Measurements from ENCODE around the gene GDF10.

Gene GDF10, protein sequence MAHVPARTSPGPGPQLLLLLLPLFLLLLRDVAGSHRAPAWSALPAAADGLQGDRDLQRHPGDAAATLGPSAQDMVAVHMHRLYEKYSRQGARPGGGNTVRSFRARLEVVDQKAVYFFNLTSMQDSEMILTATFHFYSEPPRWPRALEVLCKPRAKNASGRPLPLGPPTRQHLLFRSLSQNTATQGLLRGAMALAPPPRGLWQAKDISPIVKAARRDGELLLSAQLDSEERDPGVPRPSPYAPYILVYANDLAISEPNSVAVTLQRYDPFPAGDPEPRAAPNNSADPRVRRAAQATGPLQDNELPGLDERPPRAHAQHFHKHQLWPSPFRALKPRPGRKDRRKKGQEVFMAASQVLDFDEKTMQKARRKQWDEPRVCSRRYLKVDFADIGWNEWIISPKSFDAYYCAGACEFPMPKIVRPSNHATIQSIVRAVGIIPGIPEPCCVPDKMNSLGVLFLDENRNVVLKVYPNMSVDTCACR

DNA sequence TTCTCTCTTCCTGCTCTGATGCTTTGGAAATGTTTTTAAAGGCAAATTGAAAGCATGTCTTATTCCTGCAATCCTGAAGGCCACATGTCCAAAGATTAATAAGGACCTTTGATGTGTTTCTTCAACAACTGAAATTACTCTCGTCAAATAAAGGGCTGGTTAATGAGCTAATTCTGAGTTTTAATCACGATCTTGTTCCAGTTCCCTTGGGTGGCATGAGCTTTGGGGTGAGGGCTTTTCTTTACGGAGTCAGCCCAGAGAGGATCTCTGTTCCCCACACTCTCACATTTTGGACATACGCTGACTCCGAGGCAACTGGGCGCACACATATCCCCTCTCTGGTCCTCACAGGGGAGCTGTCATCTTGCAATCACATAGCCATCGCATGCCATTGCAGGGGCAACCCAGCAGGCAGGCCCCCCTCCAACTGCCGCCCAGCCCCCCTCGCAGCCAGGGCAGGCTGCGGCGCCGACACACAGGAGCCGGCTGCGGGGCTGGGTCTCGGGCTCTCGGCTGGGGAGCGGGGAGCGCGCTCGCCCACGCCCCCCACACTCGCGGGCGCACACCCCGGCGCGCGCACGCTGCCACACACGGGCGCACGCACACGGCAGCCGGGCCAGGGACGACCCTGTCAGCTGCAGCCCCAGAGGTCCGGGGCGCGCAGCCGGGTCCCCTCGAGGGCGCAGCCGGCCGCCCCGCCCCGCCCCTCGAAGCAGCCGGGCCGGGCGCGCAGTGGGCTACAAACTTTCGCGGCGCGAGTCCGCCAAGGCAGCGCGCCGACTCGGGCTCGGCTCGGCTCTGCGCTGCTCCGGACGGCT is at the start of gene GDF10:
Gene GDF10 (plus strand): TSS at position 587 of the 818 bp plus-strand sequence. CDS start 455 bp downstream, outside the sequence.
- peak; percentile 43 for DNase-seq

- no peak for DNase-seq
These were observed 47.8 kb upstream of the GDF10 start for GRCh38 chr10:47252093-47252780.

GRCh38 chr10:47253030-47253637 is 46.9 kb upstream of the GDF10 start:
- DNase-seq, result no peak

DNA sequence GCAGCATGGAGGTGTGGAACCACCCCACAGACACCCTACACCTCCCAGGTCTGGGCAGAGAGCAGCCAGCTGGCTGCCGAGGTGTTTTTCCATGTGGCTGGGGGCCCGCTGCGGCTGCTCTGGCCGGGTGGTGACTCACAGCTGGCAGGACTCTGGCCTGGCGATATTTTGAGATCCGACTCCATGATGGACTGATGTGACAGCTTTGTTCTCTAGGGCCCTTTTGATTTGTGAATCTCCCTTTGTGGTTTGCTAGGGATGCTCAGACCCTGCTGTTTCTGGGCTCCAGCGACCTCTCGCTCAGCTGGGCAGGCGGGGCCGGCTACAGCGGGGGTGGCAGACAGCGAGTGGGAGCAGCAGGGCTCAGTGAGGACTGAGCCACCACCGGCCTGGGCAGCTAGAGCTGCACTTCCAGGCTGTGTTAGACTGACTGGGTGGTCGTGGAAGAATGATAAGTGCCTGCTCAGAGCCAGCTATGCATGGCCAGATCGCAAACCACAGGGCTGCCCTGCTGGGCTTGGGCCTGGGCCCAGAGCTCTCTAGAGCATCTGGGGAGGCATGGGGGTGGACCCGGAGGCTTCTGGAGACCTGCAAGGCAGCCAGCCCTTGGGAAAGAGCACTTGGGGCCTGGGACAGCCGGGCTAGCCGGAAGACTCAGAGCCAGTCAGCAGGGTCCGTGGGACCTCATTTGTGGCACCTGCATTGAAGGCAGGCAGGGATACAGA is 46.2 kb upstream of the GDF10 start:
- DNase-seq, result no peak

- DNase-seq, result no peak
These were observed 45.4 kb upstream of the GDF10 start for GRCh38 chr10:47254611-47255010.

DNA sequence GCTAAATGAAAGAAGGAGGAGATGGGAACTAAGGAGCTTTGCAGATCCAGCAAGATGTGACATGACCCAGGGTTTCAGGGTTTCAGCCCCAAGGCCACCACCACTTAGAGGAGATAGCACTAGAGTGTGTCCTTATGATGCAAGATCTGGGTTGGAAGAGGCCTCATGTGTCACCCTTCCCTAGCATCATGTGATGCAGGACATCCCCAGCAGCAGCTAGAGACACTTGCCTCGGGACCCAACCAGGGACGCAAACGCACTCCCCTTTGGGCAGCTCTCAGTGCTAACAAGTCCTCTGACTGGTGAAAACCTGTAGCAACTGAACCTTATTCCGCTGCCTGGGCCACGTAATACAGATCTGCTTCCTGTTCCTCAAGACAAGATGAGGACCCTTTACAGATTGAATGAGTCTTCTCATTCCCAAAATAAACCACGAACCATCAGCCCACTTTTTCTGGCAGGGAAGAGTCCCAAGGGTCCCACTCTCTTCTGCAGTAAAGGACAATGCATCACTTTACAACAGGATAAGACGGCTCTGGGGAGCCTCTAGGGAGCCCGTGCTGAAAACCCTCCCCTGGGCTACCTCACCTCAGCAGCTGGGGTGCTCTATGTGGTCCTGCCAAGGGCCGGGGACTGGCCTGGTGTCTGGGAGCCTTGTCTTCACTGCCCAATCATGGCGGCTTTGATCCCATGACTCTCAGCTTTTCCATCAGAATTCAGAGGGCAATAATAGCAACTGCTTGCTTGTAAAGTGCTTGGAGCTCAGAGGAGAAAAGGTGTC is 44.8 kb upstream of the GDF10 start:
- no peak for DNase-seq

DNA sequence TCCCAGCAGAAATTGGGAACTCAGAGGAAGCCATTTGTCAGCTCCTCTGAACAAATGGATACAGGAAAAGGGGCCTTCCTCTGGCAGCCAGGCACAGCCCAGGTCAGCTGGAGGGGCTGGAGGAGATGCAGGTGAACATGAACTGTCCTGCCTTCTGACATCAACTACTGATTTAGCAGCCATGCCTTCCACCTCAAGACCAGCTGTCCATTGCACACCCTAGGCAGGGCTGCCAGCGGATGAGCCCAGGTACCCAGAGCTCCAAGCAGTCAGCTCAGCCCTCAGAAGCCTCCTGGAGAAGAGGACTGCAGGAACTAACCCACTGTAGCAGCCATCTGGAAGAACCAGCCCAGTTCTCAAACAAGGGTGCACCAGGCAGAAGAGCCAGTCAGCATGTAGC is 44.1 kb upstream of the GDF10 start:
- DNase-seq, result no peak

DNA sequence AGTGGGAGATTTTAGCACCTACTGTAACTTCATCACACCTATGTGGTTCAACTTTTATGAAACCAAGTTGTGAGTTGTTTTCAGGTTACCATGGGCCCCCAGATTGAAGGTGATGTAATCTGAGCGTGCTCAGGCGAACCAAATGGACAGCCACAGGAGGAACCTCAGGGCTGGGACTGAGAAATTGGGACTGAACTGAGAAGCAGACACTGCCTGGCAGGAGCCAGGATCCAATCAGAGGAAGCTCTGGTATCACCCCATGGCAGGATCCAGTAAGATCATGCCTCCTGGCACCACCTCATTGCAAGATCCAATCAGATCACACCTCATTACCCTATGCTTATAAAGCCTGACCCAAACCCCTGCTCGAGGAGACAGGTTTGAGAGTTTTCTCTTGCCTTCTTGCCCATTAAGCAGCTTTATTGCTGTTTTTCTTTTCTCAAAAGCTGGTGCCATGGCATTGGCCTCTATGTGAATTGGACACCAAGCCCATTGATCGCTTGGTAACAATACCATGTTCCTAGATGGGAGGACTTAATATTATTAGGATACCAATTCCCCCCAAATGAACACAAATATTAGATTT is 43.2 kb upstream of the GDF10 start:
- peak; percentile 24 for DNase-seq

DNA sequence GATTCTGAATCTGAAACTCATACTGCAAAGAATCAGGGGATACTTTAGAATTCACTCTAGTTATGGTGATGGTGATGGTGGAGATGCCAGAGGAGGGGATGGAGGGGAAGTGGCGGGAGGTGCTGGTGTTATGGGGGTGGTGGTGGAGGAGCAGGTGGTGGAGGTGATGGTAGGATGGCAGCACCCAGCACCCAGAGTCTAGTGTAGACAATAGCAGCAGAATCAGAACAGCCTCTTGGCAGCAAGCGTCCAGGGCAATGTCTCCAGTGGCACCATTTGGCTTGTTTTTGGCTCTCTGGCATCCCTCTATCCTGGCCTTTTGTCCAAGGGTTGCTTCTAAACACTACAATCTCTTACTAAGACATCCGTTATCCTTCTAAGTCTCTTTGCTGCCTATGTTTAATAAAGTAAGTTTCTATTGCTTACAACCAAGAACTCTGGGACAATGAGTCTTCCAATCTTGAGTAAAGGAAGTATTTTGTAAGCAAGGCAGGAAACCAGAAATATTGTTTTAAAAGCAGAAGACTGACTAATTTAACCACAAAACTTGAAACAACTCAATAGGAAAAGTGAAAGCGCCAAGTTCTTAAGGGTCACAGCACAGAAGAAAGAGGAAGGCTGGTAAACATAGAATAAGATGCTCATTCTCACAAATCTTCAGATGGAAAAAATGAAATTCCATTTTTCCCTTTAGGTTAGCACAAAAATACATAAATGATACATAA is 42.4 kb upstream of the GDF10 start:
- no peak for DNase-seq

DNA sequence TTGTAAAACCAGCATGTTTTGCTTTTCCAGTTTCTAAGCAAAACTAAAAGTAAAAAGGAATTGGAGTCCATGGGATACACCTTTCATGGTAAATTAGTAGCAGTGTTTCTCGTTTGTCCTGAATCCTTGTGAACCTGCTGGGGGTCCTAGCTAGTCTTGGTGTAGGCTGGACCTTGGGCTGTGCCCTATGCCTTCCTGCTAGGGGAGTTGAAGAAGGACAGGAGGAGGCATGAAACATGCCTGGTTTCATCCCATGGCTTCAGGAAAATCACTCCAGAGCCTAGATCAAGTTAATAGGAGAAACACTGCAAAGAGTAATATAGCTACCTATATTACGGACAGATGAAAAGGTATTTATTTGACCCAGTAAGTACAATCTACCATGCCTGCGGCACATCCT is 41.1 kb upstream of the GDF10 start:
- no peak for DNase-seq

- DNase-seq, result no peak
These were observed 40.5 kb upstream of the GDF10 start for GRCh38 chr10:47259466-47259865.

GRCh38 chr10:47260505-47261111 is 39.4 kb upstream of the GDF10 start:
- DNase-seq, result peak; percentile 29

- peak; percentile 57 for DNase-seq
These were observed 38.9 kb upstream of the GDF10 start for GRCh38 chr10:47261121-47261520.

DNA sequence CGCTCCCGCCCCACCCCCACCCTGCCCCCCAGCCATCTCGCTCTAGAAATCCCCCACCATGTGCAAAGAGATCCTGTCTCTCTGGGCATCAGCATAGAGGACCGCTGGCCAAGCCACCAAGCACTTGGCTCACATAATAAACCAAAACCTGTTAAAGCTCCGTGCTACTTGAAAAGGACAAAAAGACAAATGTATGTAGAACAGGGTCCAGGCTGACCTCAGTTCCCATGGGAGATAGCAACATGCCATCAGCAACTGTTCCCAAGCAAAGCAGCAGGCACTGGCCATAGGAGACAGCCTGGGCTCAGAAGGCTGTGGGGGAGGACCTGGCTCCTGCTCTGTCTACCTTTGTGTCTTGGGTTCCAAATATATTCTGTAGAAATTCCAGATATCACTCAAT is 38.4 kb upstream of the GDF10 start:
- DNase-seq, result no peak

DNA sequence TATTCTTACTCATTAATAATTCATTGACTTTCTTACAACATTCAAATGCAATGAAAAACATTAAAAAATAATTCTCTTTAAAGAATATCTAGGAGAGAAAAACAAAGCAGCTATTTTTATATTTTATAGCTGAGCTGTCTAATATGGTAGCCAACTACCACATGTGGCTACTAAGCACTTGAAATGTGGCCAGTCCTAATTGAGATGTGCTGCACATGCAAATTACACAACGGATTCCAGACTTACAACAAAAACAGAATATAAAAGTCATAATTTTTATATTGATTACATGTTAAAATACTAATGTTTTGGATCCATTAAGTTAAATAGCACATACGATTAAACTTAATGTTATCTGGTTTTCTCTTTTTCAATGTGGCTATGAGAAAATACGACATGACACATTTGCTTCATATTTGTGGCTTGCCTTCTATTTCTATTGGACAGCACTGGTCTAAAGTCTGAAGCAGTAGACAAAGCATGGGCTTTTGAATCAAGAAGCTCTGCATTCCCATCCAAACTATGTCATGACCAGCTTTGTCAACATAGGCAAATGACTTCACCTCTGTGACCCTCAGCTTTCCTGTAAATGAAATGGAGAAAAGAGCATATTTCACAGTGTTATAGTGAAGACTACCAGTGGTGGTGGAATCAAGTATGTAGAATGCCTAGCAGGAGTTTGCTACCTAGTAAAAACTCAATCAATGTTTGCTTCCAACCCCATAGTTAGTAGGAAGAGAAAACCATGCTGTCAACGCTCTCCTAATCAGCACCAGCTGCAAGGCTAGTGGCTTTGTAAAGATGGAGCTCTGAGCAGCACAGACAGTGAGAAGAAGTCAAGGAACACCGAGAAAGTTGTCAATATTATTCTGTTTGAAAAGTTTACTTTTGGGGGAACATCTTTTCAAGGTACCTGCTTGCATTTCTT is 37.1 kb upstream of the GDF10 start:
- no peak for DNase-seq

GRCh38 chr10:47264797-47265281 is 35.2 kb upstream of the GDF10 start:
- peak; percentile 77 for DNase-seq

GRCh38 chr10:47266602-47267001 is 33.4 kb upstream of the GDF10 start:
- DNase-seq, result no peak

GRCh38 chr10:47268696-47269095 is 31.3 kb upstream of the GDF10 start:
- DNase-seq, result no peak
